Esophagus squamous epithelium (tissue), 4 donors: ENCODE data around the gene PTPRG.

Experiments
- CTCF ChIP-seq, 6 experiments: fragments of 450-650 bp in 4 of 6; fragments of 200-600 bp in 2 of 6; sonication (generic) in 2 of 6; IDR thresholded peaks; one replicate each; pipeline ENCODE4 v1.5.1; 2016 to 2019; ENCODE audit warnings: antibody characterized with exemption in 6 of 6, mild to moderate bottlenecking in 4 of 6, moderate library complexity in 4 of 6
- POLR2A ChIP-seq, 4 donors: fragments of 450-650 bp; IDR thresholded peaks; one replicate each; pipeline ENCODE4 v1.6.1; 2017; ENCODE audit warnings: antibody characterized with exemption in 4 of 4, mild to moderate bottlenecking in 4 of 4, moderate library complexity in 3 of 4

DNA sequence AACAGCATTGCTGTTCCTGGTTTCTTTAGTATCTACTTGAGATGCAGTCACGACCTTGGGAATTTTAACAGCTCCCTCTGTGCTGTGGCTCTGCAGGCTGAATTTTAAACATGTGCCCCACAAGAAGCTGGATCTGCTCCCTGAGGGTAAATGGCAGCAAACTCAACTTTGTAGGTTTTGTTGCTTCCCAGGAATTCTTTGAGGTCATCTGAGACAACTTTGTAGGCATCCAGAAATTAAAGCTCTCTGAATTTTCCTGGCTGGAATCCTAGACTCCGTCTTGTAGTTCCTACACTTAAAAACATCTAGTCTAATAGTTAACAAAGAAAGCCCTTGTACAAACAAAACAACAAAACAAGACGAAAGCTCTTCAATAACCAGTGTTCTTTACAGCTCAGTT lies 445.7 kb downstream of the PTPRG start:
- TF ChIP-seq CTCF (IDR thresholded peaks at IDR 0.05) (no peak), POLR2A (IDR thresholded peaks at IDR 0.05) (no peak)
